NB4 (cell line): ENCODE measurements around the gene FBXO21.

Experiments used
- POLR2A ChIP-seq: IDR thresholded peaks from 2 replicates; pipeline ENCODE4 v1.6.1; 2011; ENCODE audit warnings: mild to moderate bottlenecking; ENCODE audit not compliant: insufficient read length; ENCODE audit errors: extremely low read depth
- TF ChIP-seq, protein P1 (sequence below): IDR thresholded peaks from one replicate; pipeline ENCODE4 v1.5.1; 2012; ENCODE audit warnings: low read depth, low read length

DNA sequence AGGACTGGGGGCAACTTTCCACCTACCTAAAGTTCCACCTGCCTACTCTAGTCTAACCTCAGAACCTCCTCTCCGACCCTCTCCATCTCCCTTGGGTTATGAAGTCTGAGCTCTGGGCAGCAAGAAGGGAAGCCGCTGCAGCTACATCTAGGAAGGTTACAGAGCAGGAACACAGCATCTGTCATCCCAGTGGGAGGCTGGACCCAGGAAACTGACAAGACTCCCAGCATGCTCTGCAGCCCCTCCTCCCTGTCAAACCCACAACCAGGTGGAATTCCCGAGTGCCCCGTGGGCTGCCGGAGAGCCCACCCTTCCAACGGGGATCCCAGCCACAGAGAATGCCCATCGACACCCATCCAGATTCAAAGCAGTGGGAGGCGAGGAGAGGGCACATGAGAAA, 93.1 kb downstream of the FBXO21 start:
- TF ChIP-seq, protein P1, sequence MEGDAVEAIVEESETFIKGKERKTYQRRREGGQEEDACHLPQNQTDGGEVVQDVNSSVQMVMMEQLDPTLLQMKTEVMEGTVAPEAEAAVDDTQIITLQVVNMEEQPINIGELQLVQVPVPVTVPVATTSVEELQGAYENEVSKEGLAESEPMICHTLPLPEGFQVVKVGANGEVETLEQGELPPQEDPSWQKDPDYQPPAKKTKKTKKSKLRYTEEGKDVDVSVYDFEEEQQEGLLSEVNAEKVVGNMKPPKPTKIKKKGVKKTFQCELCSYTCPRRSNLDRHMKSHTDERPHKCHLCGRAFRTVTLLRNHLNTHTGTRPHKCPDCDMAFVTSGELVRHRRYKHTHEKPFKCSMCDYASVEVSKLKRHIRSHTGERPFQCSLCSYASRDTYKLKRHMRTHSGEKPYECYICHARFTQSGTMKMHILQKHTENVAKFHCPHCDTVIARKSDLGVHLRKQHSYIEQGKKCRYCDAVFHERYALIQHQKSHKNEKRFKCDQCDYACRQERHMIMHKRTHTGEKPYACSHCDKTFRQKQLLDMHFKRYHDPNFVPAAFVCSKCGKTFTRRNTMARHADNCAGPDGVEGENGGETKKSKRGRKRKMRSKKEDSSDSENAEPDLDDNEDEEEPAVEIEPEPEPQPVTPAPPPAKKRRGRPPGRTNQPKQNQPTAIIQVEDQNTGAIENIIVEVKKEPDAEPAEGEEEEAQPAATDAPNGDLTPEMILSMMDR: no peak
- no peak for TF ChIP-seq POLR2A
